Stimulated activated naive B cell treated with anti-CD40 and anti-IgM and Interleukin-4, amounts not matched to agents 10 μg/mL and 1 μg/mL and 100 μg/mL, for 72 hours (primary cell): ENCODE measurements around the gene KLRC4.
A peak's percentile ranks its signal among the peaks of the same experiment; 100 is the strongest.
"Not testable (repeated sequence)": the region's sequence is repeated elsewhere in the genome, so short reads cannot be mapped to it uniquely, and the experiment has no call there.

Source experiments
- ATAC-seq, 2 donors: fragments of 150-1000 bp; cut with Tn5 transposase; replicated peaks; 2 replicates each; pipeline ENCODE4 v1.10.0; 2021; ENCODE audit warnings: moderate library complexity in 1 of 2
- DNase-seq: peaks from one replicate; pipeline ENCODE4 v3.0.0; 2021
- H3K27ac Mint-ChIP-seq: one replicate; pipeline ENCODE4 v1.8.0; 2022; ENCODE audit warnings: mild to moderate bottlenecking, mixed read lengths
- H3K27me3 Mint-ChIP-seq, 2 donors: one replicate each; pipeline ENCODE4 v1.8.0; 2022; ENCODE audit warnings: mixed read lengths in 2 of 2
- H3K36me3 Mint-ChIP-seq, 2 donors: one replicate each; pipeline ENCODE4 v1.8.0; 2022; ENCODE audit warnings: mixed read lengths in 2 of 2, mild to moderate bottlenecking in 1 of 2
- H3K4me1 Mint-ChIP-seq, 2 donors: one replicate each; pipeline ENCODE4 v1.8.0; 2022; ENCODE audit warnings: mixed read lengths in 2 of 2, mild to moderate bottlenecking in 1 of 2
- H3K4me3 Mint-ChIP-seq, 2 donors: one replicate each; pipeline ENCODE4 v1.8.0; 2022; ENCODE audit warnings: mild to moderate bottlenecking in 2 of 2, mixed read lengths in 2 of 2, moderate library complexity in 1 of 2
- H3K9me3 Mint-ChIP-seq, 2 donors: one replicate each; pipeline ENCODE4 v1.8.0; 2022; ENCODE audit warnings: mixed read lengths in 2 of 2, mild to moderate bottlenecking in 1 of 2

The KLRC4 gene

GRCh38 chr12:10409392-10409791, at the start of gene KLRC4:
KLRC4 (minus strand) TSS chr12:10409757; CDS start chr12:10409575, 182 bp downstream.
- ATAC-seq = peak; percentile 63 to 65
- DNase-seq = no peak
- H3K9me3 Mint-ChIP-seq = no peaks in the 10 kb centered on the region
- peaks cover 7 to 17% of the 10 kb centered on the region in 2 donors for H3K4me1 Mint-ChIP-seq
- no peaks in the 10 kb centered on the region for H3K36me3 Mint-ChIP-seq
- no peak within 1 kb of the TSS for H3K27ac Mint-ChIP-seq
- peaks cover 0 to 7% of the 10 kb centered on the region in 2 donors for H3K27me3 Mint-ChIP-seq
- no peak within 1 kb of the TSS for H3K4me3 Mint-ChIP-seq

GRCh38 chr12:10457760-10458159, 48.2 kb upstream of the KLRC4 start:
- Mint-ChIP-seq H3K4me1 (peaks cover 0 to 4% of the 10 kb centered on the region in 2 donors), H3K27ac (no peak overlapping the region), H3K36me3 (no peaks in the 10 kb centered on the region), H3K9me3 (peaks cover 27 to 28% of the 10 kb centered on the region in 2 donors), H3K27me3 (peaks cover 10 to 11% of the 10 kb centered on the region in 2 donors), H3K4me3 (no peak overlapping the region)
- no peak for ATAC-seq
- no peak for DNase-seq

- DNase-seq = no peak
- Mint-ChIP-seq H3K27ac (no peak overlapping the region), H3K9me3 (peaks cover 25 to 28% of the 10 kb centered on the region in 2 donors), H3K27me3 (peaks cover 3 to 4% of the 10 kb centered on the region in 2 donors), H3K4me3 (no peak overlapping the region), H3K4me1 (peaks cover 0 to 3% of the 10 kb centered on the region in 2 donors), H3K36me3 (no peaks in the 10 kb centered on the region)
- no peak for ATAC-seq
Observed at GRCh38 chr12:10456856-10457255, 47.3 kb upstream of the KLRC4 start.

- Mint-ChIP-seq H3K4me1 (no peaks in the 10 kb centered on the region), H3K27ac (no peak overlapping the region), H3K4me3 (no peak overlapping the region), H3K27me3 (no peaks in the 10 kb centered on the region), H3K9me3 (peaks cover 23 to 28% of the 10 kb centered on the region in 2 donors), H3K36me3 (no peaks in the 10 kb centered on the region)
- no peak for ATAC-seq
- DNase-seq = no peak
Observed at GRCh38 chr12:10455766-10456165, 46.2 kb upstream of the KLRC4 start.

GRCh38 chr12:10454531-10454930, 45.0 kb upstream of the KLRC4 start:
- Mint-ChIP-seq H3K27ac (no peak overlapping the region), H3K4me1 (no peaks in the 10 kb centered on the region)

GRCh38 chr12:10453156-10453555, 43.6 kb upstream of the KLRC4 start, which contains the start of gene KLRC1:
KLRC1 (minus strand) TSS chr12:10453377; CDS start chr12:10451156, 2,221 bp downstream.
- no peak within 1 kb of the TSS for H3K27ac Mint-ChIP-seq

More at GRCh38 chr12:10454531-10454930, 45.0 kb upstream of the KLRC4 start:
- Mint-ChIP-seq H3K9me3 (peaks cover 21 to 28% of the 10 kb centered on the region in 2 donors), H3K36me3 (no peaks in the 10 kb centered on the region), H3K4me3 (no peak overlapping the region), H3K27me3 (no peaks in the 10 kb centered on the region)
- ATAC-seq (no peak), DNase-seq (no peak)

GRCh38 chr12:10448236-10448635, 38.7 kb upstream of the KLRC4 start:
- no peaks in the 10 kb centered on the region for H3K9me3 Mint-ChIP-seq
- no peak overlapping the region for H3K4me3 Mint-ChIP-seq
- H3K27ac Mint-ChIP-seq = no peak overlapping the region
- H3K4me1 Mint-ChIP-seq = no peaks in the 10 kb centered on the region
- H3K36me3 Mint-ChIP-seq = no peaks in the 10 kb centered on the region
- DNase-seq = no peak
- no peaks in the 10 kb centered on the region for H3K27me3 Mint-ChIP-seq
- no peak for ATAC-seq

More at GRCh38 chr12:10453156-10453555, 43.6 kb upstream of the KLRC4 start, which contains the start of gene KLRC1:
- H3K4me3 Mint-ChIP-seq = no peak within 1 kb of the TSS
- H3K36me3 Mint-ChIP-seq = no peaks in the 10 kb centered on the region
- no peaks in the 10 kb centered on the region for H3K4me1 Mint-ChIP-seq
- DNase-seq (no peak), ATAC-seq (no peak)
- no peaks in the 10 kb centered on the region for H3K27me3 Mint-ChIP-seq
- peaks cover 18 to 23% of the 10 kb centered on the region in 2 donors for H3K9me3 Mint-ChIP-seq

GRCh38 chr12:10446052-10446451, 36.5 kb upstream of the KLRC4 start:
- DNase-seq, H3K4me3 Mint-ChIP-seq, ATAC-seq, H3K36me3 Mint-ChIP-seq, H3K4me1 Mint-ChIP-seq, H3K27me3 Mint-ChIP-seq, H3K27ac Mint-ChIP-seq, H3K9me3 Mint-ChIP-seq: not testable (repeated sequence)

- H3K36me3 Mint-ChIP-seq, H3K9me3 Mint-ChIP-seq, DNase-seq, ATAC-seq, H3K27ac Mint-ChIP-seq, H3K4me3 Mint-ChIP-seq, H3K4me1 Mint-ChIP-seq, H3K27me3 Mint-ChIP-seq: not testable (repeated sequence)
Observed at GRCh38 chr12:10441144-10441543, 31.6 kb upstream of the KLRC4 start.

- H3K27ac Mint-ChIP-seq, DNase-seq, H3K27me3 Mint-ChIP-seq, H3K9me3 Mint-ChIP-seq, H3K4me1 Mint-ChIP-seq, H3K36me3 Mint-ChIP-seq, H3K4me3 Mint-ChIP-seq, ATAC-seq: not testable (repeated sequence)
Observed at GRCh38 chr12:10439608-10440274, 30.2 kb upstream of the KLRC4 start.

GRCh38 chr12:10437601-10438000, 28.0 kb upstream of the KLRC4 start:
- H3K36me3 Mint-ChIP-seq, DNase-seq, H3K27me3 Mint-ChIP-seq, H3K4me3 Mint-ChIP-seq, H3K4me1 Mint-ChIP-seq, H3K27ac Mint-ChIP-seq, ATAC-seq, H3K9me3 Mint-ChIP-seq: not testable (repeated sequence)

GRCh38 chr12:10435816-10436215, 26.3 kb upstream of the KLRC4 start, which contains the start of gene KLRC2:
KLRC2 (minus strand) TSS chr12:10436010; CDS start chr12:10435986, 24 bp downstream.
- H3K9me3 Mint-ChIP-seq, H3K27ac Mint-ChIP-seq, H3K27me3 Mint-ChIP-seq, H3K4me3 Mint-ChIP-seq, DNase-seq, H3K4me1 Mint-ChIP-seq, H3K36me3 Mint-ChIP-seq: not testable (repeated sequence)
- ATAC-seq = peak in 1 of 2 donors; percentile 50

GRCh38 chr12:10430623-10431022, 21.1 kb upstream of the KLRC4 start:
- H3K9me3 Mint-ChIP-seq, ATAC-seq, H3K36me3 Mint-ChIP-seq, DNase-seq, H3K27ac Mint-ChIP-seq, H3K27me3 Mint-ChIP-seq, H3K4me3 Mint-ChIP-seq, H3K4me1 Mint-ChIP-seq: not testable (repeated sequence)

GRCh38 chr12:10425938-10426337, 16.4 kb upstream of the KLRC4 start:
- H3K36me3 Mint-ChIP-seq, DNase-seq, H3K4me1 Mint-ChIP-seq, H3K9me3 Mint-ChIP-seq, H3K4me3 Mint-ChIP-seq, H3K27ac Mint-ChIP-seq, ATAC-seq, H3K27me3 Mint-ChIP-seq: not testable (repeated sequence)

- DNase-seq, H3K36me3 Mint-ChIP-seq, ATAC-seq, H3K4me1 Mint-ChIP-seq, H3K27ac Mint-ChIP-seq, H3K9me3 Mint-ChIP-seq, H3K27me3 Mint-ChIP-seq, H3K4me3 Mint-ChIP-seq: not testable (repeated sequence)
Observed at GRCh38 chr12:10424260-10424899, 14.8 kb upstream of the KLRC4 start.
